DMS53 (cell line): ENCODE data around the gene SPOP.
"Not testable (repeated sequence)": the region's sequence is repeated elsewhere in the genome, so short reads cannot be mapped to it uniquely, and the experiment has no call there.

ENCODE experiments used
- DNase-seq: peaks from one replicate; lab custom pipeline; 2025; lab: John Stamatoyannopoulos, UW

Gene SPOP

DNA sequence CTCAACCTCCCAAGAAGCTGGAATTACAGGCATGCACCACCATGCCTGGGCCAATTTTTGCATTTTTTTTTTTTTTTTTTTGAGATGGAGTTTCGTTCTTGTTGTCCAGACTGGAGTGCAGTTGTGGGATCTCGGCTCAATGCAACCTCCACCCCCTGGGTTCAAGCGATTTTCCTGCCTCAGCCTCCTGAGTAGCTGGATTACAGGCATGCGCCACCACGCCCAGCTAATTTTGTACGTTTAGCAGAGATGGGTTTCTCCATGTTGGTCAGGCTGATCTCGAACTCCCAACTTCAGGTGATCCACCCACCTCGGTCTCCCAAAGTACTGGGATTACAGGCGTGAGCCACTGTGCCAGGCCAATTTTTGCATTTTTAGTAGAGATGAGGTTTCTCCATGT lies 127.1 kb downstream of the SPOP start:
- not testable (repeated sequence) for DNase-seq

DNA sequence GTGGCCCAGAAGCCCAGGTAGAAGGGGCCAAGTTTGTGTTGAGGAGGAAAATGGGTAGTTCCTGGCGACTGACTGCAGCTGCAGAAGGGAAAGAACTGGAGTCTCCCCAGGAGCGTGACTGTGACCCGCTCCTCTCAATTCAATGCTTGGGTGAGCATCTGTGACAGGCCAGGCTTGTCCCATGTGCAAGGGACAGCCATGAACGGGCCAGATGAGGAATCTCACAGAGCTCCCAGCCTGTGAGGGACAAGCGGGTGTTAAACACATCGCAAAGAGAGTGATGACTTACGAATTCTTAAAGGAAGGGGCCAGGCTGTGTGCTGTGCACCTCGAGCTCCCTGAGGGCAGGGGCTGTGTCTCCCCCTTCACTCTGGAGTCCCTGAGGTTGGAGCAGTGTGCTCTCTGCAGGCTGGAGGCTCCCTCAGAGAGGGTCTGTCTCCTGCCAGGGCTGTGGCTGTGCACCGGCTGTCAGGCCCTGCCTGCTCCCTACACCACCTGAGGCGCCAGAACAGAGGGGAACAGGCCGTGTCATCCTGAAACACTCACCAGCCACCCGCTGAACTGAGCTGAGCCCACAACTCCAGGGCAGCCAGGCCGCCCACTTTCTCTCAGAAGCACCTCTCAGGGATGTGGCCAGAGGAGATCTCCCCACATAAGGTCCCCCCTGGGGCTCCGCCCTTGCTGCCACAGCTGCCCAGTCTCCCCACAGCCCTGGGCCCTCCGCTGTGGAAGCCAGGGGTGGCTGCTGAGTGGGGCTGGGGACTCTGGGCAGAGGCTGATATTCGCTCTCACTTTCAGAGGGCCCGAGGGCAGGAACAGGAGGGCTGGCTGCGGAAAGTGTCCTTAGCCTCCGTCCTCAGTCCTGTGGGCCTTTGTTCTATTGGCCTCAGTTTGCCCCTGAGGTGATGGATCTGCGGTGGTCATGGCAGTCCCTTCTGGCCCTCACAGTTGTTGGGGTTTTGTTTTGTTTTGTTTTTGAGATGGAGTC lies 127.9 kb downstream of the SPOP start:
- DNase-seq, result no peak

DNA sequence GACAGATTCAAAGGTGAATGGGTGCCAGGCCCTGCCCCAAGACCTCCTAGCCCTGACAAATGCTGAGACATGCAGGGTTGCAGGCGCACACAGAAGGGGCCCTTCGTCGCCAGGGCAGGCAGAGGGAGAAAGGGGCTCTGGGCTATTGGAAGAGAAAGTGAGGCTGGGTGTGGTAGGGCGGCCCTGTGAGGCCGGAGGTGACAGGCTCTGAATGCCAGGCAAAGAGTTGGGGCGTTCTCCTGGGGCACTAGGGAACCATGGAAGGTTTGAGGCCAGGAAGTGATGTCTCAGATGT lies 128.6 kb downstream of the SPOP start:
- DNase-seq, result no peak
